Thyroid gland (tissue), 4 donors: Measurements from ENCODE around the gene RNF224. TPM values are rescaled to one million over a fixed set of nuclear protein-coding genes. Genes with fewer than 3 reads are reported as not detected.

Source experiments
- DNase-seq, 2 donors: peaks; one replicate each; pipeline ENCODE4 v3.0.0-alpha.2; 2019
- H3K27ac ChIP-seq, 3 donors: fragments of 200-600 bp; sonication (generic); 1 replicate in 2 of 3; 2 replicates in 1 of 3; pipeline ENCODE4 v1.5.1; 2016 to 2019; ENCODE audit warnings: mild to moderate bottlenecking in 1 of 3, moderate library complexity in 1 of 3
- H3K27me3 ChIP-seq: fragments of 200-600 bp; sonication (generic); one replicate; pipeline ENCODE4 v1.5.1; 2019
- H3K36me3 ChIP-seq, 2 donors: fragments of 200-600 bp; sonication (generic); one replicate each; pipeline ENCODE4 v1.5.1; 2016 to 2019
- H3K4me1 ChIP-seq, 2 donors: fragments of 200-600 bp; sonication (generic); one replicate each; pipeline ENCODE4 v1.5.1; 2017 to 2019
- H3K4me3 ChIP-seq, 3 donors: fragments of 200-600 bp; sonication (generic); replicated peaks in 1 of 3; 1 replicate in 2 of 3; 2 replicates in 1 of 3; pipeline ENCODE4 v1.5.1; 2016; ENCODE audit warnings: mild to moderate bottlenecking in 1 of 3
- H3K9me3 ChIP-seq: fragments of 200-600 bp; sonication (generic); one replicate; pipeline ENCODE4 v1.5.1; 2017
- CTCF ChIP-seq, 6 experiments: fragments of 200-600 bp in 3 of 6; fragments of 450-650 bp in 3 of 6; sonication (generic) in 3 of 6; IDR thresholded peaks; one replicate each; pipeline ENCODE4 v1.5.1; 2016 to 2019; ENCODE audit warnings: antibody characterized with exemption in 6 of 6, mild to moderate bottlenecking in 2 of 6, inconsistent platforms in 1 of 6, moderate library complexity in 1 of 6
- POLR2A ChIP-seq, 2 donors: fragments of 450-650 bp; IDR thresholded peaks; one replicate each; pipeline ENCODE4 v1.6.1; 2017; ENCODE audit warnings: antibody characterized with exemption in 2 of 2, mild to moderate bottlenecking in 2 of 2, moderate library complexity in 1 of 2
- WGBS, 2 donors: methylation state at CpG; one replicate each; pipeline ENCODE4 v1.1.5; 2017; 5-methylcytosine and 5-hydroxymethylcytosine counted together
- intact Hi-C: fragments of 100-400 bp; cut with DNase I; formaldehyde crosslinking; loops from one replicate; pipeline ENCODE4 v1.15.1; 2023
- total RNA-seq, 4 donors: library from RNA; depleted of rRNA; stranded (reverse); fragments of >200 nt; gene quantifications; one replicate each; pipeline ENCODE4 v1.2.3, GENCODE V29; 2016

Gene RNF224
- total RNA-seq, 4 donors from 2014 or later, result 0.33 to 0.81 TPM; not detected in 2

GRCh38 chr9:137250329-137251193, 23.3 kb downstream of the RNF224 start:
- Histone ChIP-seq H3K9me3 (no peaks in the 10 kb centered on the region), H3K27ac (no peak overlapping the region), H3K27me3 (no peaks in the 10 kb centered on the region), H3K4me3 (no peak overlapping the region), H3K4me1 (peaks cover 5 to 10% of the 10 kb centered on the region in 2 donors), H3K36me3 (no peaks in the 10 kb centered on the region)
- TF ChIP-seq POLR2A (IDR thresholded peaks at IDR 0.05), result no peak
- TF ChIP-seq CTCF (IDR thresholded peaks at IDR 0.05), result no peak
- 59 to 67% methylated on average over 8 to 14 of the region's 18 CpGs for WGBS, 2 donors
- intact Hi-C loops, result no loop called here
- DNase-seq, result no peak

GRCh38 chr9:137251194-137251461, 23.8 kb downstream of the RNF224 start, which contains the start of gene STPG3:
Gene STPG3 (plus strand): TSS chr9:137251286. CDS start chr9:137251287, 1 bp downstream.
- WGBS, 2 donors, result 61 to 76% methylated on average over 4 of the region's 4 CpGs
- Histone ChIP-seq H3K4me1 (peaks cover 9 to 14% of the 10 kb centered on the region in 2 donors), H3K4me3 (no peak within 1 kb of the TSS), H3K9me3 (no peaks in the 10 kb centered on the region), H3K36me3 (no peaks in the 10 kb centered on the region), H3K27me3 (no peaks in the 10 kb centered on the region), H3K27ac (no peak within 1 kb of the TSS)
- no peak for DNase-seq
- intact Hi-C loops, result no loop called here
- TF ChIP-seq POLR2A (IDR thresholded peaks at IDR 0.05) (no peak), CTCF (IDR thresholded peaks at IDR 0.05) (no peak)

- WGBS, 2 donors, result 86 to 91% methylated on average over 13 to 18 of the region's 22 CpGs
- TF ChIP-seq CTCF (IDR thresholded peaks at IDR 0.05), result no peak
- TF ChIP-seq POLR2A (IDR thresholded peaks at IDR 0.05), result no peak
- intact Hi-C loops, result no loop called here
Measured at GRCh38 chr9:137251490-137252268, 24.4 kb downstream of the RNF224 start.

GRCh38 chr9:137252555-137253506, 25.5 kb downstream of the RNF224 start:
- Histone ChIP-seq H3K4me1 (peaks cover 16 to 22% of the 10 kb centered on the region in 2 donors), H3K27me3 (no peaks in the 10 kb centered on the region), H3K27ac (no peak overlapping the region), H3K9me3 (no peaks in the 10 kb centered on the region), H3K4me3 (no peak overlapping the region), H3K36me3 (no peaks in the 10 kb centered on the region)
- WGBS, 2 donors, result 85 to 95% methylated on average over 23 to 27 of the region's 35 CpGs
- no peak for DNase-seq
- intact Hi-C loops, result no loop called here
- TF ChIP-seq CTCF (IDR thresholded peaks at IDR 0.05), result no peak
- TF ChIP-seq POLR2A (IDR thresholded peaks at IDR 0.05), result no peak

More at GRCh38 chr9:137251490-137252268, 24.4 kb downstream of the RNF224 start:
- no peak for DNase-seq
- H3K27me3 ChIP-seq, result no peaks in the 10 kb centered on the region
- no peaks in the 10 kb centered on the region for H3K9me3 ChIP-seq
- H3K4me1 ChIP-seq, result peaks cover 14 to 19% of the 10 kb centered on the region in 2 donors
- no peak overlapping the region for H3K27ac ChIP-seq
- H3K4me3 ChIP-seq, result no peak overlapping the region
- H3K36me3 ChIP-seq, result no peaks in the 10 kb centered on the region
